RWPE2 (cell line): ENCODE measurements around the gene AGMO.
A peak's percentile ranks its signal among the peaks of the same experiment; 100 is the strongest.

Experiments used
- ATAC-seq: fragments of 200-7000 bp; cut with Tn5 transposase; 3 replicates; pipeline ENCODE4 v1.9.1; 2021; ENCODE audit warnings: low read depth
- DNase-seq: peaks from one replicate; pipeline ENCODE4 v3.0.0-alpha.2; 2020; ENCODE audit warnings: low spot score
- H3K27ac ChIP-seq: fragments of 450-650 bp; 2 replicates; pipeline ENCODE4 v1.5.1; 2017; ENCODE audit warnings: mild to moderate bottlenecking; ENCODE audit not compliant: poor library complexity, severe bottlenecking
- H3K27me3 ChIP-seq: fragments of 250-450 bp; sonication (Bioruptor Pico); 2 replicates; pipeline ENCODE4 v1.5.1; 2021; ENCODE audit warnings: mild to moderate bottlenecking, moderate library complexity; ENCODE audit not compliant: insufficient read depth, poor library complexity, severe bottlenecking
- H3K36me3 ChIP-seq: fragments of 250-450 bp; sonication (Bioruptor Pico); 2 replicates; pipeline ENCODE4 v1.5.1; 2020; ENCODE audit warnings: low read depth, mild to moderate bottlenecking, moderate library complexity
- H3K4me1 ChIP-seq: fragments of 250-450 bp; sonication (Bioruptor Pico); 2 replicates; pipeline ENCODE4 v1.5.1; 2021; ENCODE audit warnings: mild to moderate bottlenecking, moderate library complexity; ENCODE audit not compliant: insufficient read depth, poor library complexity, severe bottlenecking
- H3K4me3 ChIP-seq: fragments of 250-450 bp; sonication (Bioruptor Pico); 2 replicates; pipeline ENCODE4 v1.5.1; 2021; ENCODE audit warnings: mild to moderate bottlenecking, moderate library complexity; ENCODE audit not compliant: severe bottlenecking
- H3K9me3 ChIP-seq: fragments of 250-450 bp; sonication (Bioruptor Pico); 2 replicates; pipeline ENCODE4 v1.5.1; 2021; ENCODE audit warnings: mild to moderate bottlenecking, moderate library complexity; ENCODE audit not compliant: severe bottlenecking
- TF ChIP-seq, protein P1 (sequence below): fragments of 450-650 bp; IDR thresholded peaks from one replicate; pipeline ENCODE4 v1.5.1; 2017; ENCODE audit warnings: mild to moderate bottlenecking, moderate library complexity; ENCODE audit not compliant: poor library complexity, severe bottlenecking

The AGMO gene

DNA sequence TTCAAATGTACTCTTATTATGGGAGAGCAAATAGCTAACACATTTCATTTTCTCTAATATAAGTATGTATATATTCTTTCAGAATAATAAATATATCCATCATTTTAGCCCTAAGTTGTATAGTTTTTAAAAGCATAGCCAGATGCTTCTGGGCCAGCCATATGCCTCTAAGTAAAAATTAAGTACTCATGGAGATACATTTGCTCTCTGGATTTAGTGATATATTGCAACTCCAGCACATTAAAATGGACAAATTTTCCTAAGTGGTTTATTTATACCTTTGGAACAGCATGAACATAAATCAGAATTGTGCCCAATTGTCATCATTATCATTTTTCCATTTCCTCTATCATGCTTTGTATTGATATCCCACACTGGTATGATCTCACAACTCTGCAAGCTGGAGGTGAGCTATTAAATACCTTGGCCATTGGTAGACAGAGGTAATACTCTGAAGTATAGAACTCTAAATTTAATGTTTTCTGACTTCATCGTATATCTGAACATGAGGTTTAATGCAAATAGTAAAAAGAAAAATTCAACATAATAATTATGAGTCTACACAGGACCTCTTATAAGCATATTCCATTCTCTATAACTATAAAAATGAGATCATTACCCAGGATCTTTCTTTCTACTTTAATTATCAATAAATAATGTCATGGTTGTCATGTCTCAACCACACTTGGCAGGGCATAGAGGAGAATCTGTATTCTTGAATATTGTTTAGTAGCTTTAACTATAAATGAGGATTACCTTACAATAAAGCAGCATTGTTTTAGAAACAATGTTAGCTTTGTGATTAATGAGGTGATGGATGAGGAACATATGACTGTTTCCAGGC is 90.8 kb downstream of the AGMO start:
- H3K9me3 ChIP-seq, result no peaks in the 10 kb centered on the region
- H3K27ac ChIP-seq, result no peak overlapping the region
- TF ChIP-seq, protein P1, sequence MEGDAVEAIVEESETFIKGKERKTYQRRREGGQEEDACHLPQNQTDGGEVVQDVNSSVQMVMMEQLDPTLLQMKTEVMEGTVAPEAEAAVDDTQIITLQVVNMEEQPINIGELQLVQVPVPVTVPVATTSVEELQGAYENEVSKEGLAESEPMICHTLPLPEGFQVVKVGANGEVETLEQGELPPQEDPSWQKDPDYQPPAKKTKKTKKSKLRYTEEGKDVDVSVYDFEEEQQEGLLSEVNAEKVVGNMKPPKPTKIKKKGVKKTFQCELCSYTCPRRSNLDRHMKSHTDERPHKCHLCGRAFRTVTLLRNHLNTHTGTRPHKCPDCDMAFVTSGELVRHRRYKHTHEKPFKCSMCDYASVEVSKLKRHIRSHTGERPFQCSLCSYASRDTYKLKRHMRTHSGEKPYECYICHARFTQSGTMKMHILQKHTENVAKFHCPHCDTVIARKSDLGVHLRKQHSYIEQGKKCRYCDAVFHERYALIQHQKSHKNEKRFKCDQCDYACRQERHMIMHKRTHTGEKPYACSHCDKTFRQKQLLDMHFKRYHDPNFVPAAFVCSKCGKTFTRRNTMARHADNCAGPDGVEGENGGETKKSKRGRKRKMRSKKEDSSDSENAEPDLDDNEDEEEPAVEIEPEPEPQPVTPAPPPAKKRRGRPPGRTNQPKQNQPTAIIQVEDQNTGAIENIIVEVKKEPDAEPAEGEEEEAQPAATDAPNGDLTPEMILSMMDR, result no peak
- H3K4me1 ChIP-seq, result no peaks in the 10 kb centered on the region
- no peak overlapping the region for H3K4me3 ChIP-seq
- ATAC-seq (no peak), DNase-seq (no peak)
- H3K36me3 ChIP-seq, result no peaks in the 10 kb centered on the region
- no peaks in the 10 kb centered on the region for H3K27me3 ChIP-seq

DNA sequence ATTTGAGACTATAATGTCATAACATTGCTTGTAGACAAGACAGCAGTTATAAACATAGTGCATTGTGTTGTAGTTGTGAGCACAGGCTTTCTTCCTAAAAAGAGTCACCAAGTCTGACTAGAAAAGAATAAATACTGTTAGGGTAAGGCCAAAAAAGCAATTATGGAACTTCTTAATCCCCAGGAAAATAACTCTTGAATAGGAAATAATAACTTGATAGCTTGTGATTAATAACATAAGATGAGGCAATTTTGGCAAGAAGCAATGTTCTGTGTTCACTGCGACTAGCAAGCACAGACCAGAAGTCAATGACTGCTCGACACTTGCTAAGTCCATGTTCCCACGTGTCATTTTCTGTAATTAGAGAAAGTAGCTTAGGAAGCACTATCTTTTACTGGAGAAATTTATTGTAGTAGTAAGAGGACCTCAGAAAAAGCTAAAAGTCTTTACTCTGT is 97.1 kb downstream of the AGMO start:
- no peaks in the 10 kb centered on the region for H3K36me3 ChIP-seq
- ATAC-seq (no peak), DNase-seq (no peak)
- no peak overlapping the region for H3K27ac ChIP-seq
- TF ChIP-seq, protein P1, result no peak
- H3K27me3 ChIP-seq, result no peaks in the 10 kb centered on the region
- H3K4me1 ChIP-seq, result peaks cover 25% of the 10 kb centered on the region
- H3K4me3 ChIP-seq, result no peak overlapping the region
- H3K9me3 ChIP-seq, result no peaks in the 10 kb centered on the region

DNA sequence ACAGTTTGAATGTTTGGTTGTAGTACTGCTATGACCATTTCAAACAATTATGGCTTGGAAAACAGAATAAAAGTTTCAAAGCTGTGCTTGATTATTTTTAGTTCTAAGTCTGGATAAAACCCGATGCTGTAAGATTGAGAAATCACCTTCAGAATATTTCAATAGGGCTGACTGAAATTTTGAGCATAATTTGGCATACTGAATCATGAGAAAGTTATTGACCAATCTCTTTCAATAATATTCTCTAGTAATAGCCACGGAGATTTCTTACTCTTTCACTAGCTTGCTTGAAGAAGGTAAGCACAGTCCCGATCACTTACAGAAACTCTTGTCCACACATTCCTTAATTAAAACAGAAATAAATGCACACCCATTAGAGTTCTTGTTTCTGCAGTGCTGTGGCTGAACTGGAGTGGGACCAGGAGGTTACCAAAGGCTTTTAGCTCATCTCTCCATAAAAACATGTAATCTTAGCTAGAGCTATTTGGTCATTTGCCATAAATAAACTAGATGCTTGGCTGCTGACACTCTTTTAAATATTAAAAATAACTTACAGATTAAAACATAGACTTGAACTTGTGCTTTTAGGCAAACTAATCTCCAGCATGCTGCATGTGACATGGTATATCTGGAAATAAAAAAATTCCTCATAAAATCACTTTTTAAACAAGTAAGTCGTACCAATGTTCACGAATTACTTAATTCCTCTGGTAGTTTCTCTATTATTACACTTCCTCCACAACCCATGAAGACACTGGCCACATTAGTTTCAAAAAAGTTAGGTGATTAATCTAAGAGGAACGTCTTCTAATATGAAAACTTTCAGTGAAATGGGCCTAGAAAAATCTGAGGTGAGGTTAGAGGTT is 97.8 kb downstream of the AGMO start:
- ATAC-seq, result no peak
- H3K4me1 ChIP-seq, result peaks cover 25% of the 10 kb centered on the region
- no peaks in the 10 kb centered on the region for H3K36me3 ChIP-seq
- no peak overlapping the region for H3K27ac ChIP-seq
- no peak overlapping the region for H3K4me3 ChIP-seq
- no peaks in the 10 kb centered on the region for H3K9me3 ChIP-seq
- H3K27me3 ChIP-seq, result no peaks in the 10 kb centered on the region
- TF ChIP-seq, protein P1, result no peak
- no peak for DNase-seq

DNA sequence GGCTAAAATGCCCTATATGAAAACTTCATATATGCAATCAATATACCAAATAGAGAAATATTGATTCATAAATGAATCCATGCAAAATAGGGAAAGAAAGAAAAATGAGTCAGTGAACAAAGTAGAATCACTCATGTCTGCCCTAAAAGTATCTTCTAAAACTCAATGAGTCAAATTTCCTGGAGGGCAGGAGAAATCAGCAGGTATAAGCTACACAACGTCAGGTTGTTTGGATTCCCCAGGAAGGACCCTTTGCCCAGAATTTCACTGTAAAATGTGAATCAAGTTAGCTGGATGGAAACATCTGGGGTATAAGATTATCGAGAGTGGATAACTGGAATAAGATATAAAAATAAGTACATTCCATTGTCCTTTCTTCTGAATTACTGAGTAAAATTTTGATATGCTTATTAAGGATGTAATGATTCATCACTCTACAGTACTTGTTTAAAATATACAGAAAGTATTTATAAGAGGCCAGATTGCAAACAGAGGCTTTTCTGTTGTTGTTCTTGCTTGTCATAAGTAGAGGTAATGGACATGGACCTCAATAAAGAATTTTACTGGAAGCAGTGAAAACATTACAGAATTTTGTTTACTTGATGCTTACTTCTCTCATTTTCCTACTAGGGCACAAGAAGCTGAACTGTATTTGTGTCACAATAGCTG is 99.0 kb downstream of the AGMO start:
- Histone ChIP-seq H3K4me3 (no peak overlapping the region), H3K36me3 (no peaks in the 10 kb centered on the region), H3K9me3 (no peaks in the 10 kb centered on the region), H3K27me3 (no peaks in the 10 kb centered on the region), H3K4me1 (peaks cover 25% of the 10 kb centered on the region), H3K27ac (peak overlapping the region; percentile 41)
- peak; percentile 46; the same call in 1 of the 3 replicates for ATAC-seq
- TF ChIP-seq, protein P1, result no peak
- no peak for DNase-seq
